GM20431 (cell line): ENCODE measurements around the gene PRR13.
"Not testable (repeated sequence)": the region's sequence is repeated elsewhere in the genome, so short reads cannot be mapped to it uniquely, and the experiment has no call there.

Experiments
- in situ Hi-C: fragments of 300-500 bp; cut with MseI, MboI; formaldehyde crosslinking; loops from one replicate; pipeline ENCODE4 v1.15.0; 2020; ENCODE audit warnings: low sequenced_read_pairs; ENCODE audit not compliant: unreplicated experiment

The PRR13 gene

DNA sequence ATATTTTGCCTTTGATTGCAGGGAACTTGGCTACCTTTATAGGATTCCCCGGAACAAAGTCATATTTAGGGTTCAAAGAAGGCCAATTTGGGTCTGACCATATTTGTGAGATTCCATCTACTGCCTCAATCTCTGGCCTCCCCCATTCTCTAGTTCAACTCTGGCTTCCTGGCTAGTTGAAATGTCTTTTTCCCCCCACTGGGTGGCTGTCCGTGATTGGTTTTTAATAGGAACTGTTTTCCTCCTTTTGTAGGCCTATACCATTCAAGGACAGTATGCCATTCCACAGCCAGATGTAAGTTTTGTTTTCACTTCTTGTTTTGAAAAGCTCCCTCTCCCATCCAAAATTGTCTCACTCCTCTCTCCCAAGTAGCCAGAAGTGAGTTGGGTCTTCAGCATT lies 24.1 kb downstream of the PRR13 start:
- in situ Hi-C loops, result no loop called here

DNA sequence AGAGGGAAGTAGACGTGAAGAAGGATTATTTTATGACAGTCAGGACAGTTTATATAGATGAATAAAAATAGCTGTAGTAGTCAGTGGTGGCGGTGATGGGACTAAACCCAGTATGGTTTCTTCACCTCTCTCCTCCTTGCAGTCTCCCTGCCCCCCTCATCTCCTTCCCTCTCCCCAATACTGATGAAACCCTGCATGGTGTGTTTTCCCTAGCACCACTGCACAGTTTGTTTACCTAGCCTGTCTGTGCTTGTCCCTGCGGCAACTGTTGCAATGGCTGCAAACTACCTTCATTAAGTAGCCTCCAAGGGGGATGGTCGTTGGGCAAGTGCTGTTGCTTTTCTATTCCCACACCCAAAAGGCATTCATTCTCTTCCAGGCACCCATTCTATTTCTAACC lies 25.1 kb downstream of the PRR13 start:
- in situ Hi-C loops, result no loop called here

DNA sequence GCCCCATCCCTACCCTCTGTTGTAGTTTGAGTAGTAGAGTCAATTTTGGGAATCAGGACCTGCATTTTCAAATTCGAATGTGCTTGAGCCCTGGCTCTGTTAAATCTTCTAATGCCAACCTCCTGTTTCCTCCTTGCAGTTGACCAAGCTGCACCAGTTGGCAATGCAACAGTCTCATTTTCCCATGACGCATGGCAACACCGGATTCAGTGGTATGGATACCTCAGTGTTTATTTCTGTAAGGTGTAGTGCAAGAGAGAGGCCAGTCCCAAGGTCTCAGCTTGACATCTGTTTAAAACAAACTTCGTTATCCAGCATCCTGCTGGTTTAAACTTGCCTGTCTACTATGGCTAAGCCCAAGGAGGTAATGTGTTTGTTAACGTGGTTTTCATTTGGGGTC lies 25.5 kb downstream of the PRR13 start:
- in situ Hi-C loops, result no loop called here

DNA sequence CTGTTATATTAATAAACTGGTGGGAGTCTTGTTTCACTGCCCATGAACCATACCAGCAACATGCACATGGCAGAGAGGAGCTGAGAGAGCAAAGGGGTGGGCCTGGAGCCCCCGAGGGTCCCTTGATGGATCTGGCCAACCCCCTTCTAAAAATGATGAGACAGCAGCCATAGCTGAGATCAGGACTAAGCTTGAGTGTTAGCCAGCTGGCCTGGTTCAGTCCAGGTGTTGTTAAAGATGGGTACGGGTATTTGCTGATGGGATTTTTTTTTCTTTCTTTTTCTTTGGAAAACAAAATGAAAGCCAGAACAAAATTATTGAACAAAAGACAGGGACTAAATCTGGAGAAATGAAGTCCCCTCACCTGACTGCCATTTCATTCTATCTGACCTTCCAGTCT lies 26.3 kb downstream of the PRR13 start:
- in situ Hi-C loops, result no loop called here

DNA sequence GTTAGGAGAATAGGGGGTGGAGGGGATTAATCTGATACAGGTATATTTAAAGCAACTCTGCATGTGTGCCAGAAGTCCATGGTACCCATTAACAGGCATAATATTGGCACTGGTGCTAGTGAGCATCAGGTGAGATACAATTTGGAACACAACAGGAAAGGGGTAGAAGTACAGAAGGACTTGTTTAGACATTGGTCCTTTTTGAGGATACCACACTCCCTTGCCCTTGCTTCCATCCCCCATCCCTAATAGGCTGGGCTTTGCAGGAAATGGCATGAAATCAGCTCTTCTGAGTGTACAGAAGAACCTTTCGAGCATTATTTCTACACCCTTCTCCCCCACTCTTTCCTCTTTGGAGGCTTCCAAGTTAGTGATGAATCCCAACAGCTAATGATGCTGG lies 26.7 kb downstream of the PRR13 start:
- in situ Hi-C loops, result no loop called here

DNA sequence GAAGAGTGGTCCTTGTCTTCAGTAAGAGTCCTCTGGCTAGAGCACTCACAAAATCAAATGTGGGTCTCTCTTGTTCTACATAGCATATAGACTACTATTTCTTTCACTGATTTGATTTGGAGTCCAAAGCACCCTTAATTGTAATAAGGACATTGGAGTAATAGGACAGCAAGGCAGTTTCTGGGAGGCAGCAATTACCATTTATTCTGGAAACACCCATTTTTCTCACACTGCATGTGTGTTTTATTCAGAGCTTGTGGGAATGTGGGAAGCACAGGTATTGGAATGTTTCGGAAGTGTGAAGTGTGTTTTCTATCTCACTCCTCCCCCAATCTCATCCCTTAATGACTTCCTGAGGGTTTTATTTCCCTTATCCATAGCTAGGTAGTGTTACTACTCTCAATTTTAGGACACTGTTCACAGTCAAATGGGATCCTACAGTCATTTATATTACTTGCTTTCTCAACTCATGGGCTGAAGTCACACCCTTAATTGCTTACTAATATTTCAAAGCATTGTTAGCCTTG lies 30.6 kb downstream of the PRR13 start:
- in situ Hi-C loops, result no loop called here

DNA sequence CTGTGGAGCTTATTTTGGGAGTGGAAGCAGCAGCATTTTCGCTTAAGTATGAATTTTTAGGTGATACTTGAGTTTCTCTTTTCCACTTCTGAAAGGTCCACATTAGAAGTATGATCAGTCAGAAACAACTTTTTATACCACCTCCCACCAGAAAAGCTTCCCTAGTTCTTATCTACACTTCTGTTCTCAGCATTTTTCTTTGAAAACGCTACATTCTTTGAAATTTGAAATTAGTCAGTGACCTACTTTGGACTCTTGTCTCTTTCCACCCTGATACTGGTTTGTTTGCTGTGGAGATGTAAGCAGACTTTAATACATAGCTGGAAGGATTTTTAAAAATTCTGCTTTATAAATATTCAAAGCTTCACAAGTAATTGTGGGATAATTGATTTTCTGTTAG lies 32.5 kb downstream of the PRR13 start:
- in situ Hi-C loops, result no loop called here

DNA sequence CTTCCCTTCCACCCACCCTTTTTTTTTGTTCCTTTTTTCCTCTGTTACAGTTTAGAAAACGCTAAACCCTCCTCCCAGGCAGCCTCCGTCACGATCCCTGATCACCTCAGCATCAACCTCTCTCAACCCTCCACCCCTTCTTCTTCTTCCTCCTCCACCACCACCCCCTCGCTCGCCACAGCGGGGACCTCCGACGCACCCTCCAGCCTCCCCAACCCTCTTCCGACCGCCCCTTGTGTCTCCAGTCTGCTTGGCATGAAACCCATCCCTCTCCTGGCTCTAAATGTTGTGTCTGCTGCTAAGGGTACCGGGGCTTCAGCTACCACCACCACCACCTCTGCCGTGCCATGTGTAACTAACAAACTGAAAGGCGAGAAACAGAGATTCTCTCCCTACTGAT lies 33.3 kb downstream of the PRR13 start:
- in situ Hi-C loops, result no loop called here

DNA sequence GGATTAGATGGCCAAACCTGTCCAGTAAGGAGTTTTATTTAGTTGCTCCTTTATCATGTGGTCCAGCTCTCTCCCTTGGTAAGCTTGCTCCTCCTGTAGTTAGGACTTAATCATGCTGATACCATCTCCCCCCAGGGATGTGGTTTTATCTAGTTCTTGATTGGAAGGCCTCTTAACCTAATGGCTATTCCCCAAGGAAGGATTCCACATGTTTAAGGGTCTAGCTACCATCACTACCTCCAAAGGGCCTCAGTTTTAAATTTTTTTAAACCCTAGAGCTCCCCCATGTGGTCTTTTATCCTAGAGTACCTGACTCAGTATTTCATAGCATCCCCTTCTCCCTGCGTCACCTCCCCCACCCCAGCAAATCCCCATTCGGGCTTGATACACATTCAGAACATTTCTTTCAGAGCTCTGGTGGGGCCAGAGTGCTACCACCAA lies 35.3 kb downstream of the PRR13 start:
- in situ Hi-C loops, result no loop called here

DNA sequence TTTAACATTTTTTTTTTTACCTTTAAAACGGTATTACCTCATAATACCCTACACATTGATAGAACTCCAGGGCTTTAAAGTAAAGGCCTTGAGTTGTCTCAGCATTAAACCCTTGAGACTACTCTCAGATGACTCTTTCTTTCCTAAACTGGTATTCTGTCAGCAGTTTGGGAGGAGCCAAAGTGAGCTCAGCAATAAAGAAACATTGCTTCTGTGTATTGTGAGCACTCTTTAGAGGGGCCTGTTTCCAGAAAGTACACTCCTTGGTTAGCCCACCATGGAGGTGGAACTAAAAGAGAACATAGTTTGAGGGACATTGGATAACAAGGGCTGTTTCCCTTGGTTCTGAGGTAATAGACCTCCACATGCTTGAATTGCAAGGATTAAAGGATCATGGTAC lies 37.3 kb downstream of the PRR13 start:
- in situ Hi-C loops, result no loop called here

DNA sequence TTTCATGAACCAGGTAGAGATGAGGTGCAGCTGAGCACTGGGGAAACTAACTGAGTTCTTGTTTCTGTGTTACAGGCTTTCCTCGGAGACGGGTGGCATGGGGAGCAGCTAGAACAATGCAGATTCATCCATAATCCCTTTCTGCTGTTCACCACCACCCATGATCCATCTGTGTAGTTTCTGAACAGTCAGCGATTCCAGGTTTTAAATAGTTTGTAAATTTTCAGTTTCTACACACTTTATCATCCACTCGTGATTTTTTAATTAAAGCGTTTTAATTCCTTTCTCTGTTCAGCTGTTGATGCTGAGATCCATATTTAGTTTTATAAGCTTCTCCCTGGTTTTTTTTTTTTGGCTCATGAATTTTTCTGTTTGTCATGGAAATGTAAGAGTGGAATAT lies 37.8 kb downstream of the PRR13 start:
- in situ Hi-C loops, result no loop called here

DNA sequence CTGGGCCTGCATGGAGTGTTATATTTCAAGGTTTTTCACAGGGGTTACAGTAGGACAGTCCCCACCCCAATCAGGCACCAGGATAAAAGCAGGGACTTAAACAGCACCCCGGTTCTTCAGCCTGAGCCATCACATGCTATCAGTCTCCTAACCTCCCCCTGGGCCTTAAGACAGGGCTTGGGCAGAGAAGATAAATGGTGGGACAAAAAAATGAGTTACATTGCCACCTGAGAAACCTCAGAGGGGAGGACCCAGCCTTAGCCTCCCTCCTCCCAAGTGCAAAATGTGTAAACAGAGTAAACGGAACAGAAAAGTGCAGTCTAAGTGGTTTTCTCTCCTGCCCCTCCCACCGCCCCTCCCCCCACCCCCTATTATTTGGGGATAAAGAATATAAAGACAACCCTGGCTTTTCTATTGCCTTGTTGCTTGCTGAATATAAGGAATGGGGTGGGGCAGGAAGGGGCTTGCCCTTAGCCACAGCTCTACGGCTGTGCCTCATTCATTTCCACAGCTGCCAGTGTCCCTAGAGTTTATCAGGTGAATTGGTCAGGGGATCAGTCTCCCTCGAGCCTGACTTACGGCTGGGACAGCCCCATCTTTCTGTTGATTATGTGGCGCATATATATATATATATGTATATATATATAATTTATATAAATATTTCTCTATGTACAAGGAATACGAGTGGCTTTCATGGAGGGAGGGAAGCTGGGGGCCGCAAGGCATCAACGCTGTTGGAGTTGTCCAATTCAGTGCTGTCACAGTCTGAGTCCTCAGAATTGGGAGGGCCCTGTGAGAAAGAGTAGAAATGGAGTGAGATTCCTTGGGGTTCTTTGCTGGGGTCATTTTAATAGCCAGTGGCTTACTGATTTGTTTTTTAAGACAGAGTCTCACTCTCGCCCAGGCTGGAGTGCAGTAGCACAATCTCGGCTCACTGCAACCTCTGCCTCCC lies 39.2 kb downstream of the PRR13 start:
- in situ Hi-C loops, result no loop called here

DNA sequence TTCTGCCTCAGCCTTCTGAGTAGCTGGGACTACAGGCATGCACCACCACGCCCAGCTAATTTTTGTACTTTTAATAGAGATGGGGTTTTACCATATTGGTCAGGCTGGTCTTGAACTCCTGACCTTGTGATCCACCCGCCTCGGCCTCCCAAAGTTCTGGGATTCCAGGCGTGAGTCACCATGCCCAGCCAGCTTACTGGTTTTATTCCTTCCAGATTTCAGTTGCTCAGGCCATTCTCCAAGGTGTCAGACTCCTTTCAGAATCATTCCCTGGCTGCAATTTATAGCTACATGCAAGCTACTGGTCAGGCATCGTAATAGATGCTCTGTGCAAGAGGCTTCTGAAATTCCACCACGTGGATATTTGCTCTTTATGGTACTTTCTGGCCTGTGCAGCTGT lies 39.9 kb downstream of the PRR13 start:
- in situ Hi-C loops, result not testable (repeated sequence)

DNA sequence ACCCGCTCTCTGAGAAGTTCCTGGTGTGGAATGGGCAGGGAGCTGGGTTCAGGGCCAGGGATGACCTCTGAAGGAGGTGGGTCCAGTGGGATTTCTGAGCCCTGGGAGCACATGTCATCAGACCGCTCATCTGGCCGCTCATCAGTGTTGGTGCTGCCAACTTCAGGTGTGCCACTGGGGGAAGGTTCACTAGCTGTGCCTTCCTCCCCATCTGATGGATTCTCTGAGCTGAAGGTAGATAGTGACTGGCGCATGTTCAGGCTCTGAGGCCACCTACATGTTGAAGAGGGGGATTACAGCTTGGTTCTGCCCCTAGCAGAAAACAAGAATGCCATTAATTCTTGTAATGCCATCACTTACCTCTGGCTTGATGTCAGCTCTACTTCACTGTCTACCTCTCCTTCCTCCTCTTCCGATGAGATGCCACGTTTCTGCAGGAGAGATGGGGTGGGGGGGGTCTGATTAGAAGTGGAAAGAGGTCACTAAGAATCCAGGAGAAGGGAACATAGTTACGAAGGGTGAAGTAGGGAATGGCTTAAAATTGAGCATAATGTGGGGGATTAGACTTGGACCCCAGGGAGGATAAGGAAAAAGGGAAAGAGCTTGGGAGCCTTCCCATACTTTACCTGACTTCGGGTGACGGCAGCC lies 40.5 kb downstream of the PRR13 start:
- in situ Hi-C loops, result no loop called here

DNA sequence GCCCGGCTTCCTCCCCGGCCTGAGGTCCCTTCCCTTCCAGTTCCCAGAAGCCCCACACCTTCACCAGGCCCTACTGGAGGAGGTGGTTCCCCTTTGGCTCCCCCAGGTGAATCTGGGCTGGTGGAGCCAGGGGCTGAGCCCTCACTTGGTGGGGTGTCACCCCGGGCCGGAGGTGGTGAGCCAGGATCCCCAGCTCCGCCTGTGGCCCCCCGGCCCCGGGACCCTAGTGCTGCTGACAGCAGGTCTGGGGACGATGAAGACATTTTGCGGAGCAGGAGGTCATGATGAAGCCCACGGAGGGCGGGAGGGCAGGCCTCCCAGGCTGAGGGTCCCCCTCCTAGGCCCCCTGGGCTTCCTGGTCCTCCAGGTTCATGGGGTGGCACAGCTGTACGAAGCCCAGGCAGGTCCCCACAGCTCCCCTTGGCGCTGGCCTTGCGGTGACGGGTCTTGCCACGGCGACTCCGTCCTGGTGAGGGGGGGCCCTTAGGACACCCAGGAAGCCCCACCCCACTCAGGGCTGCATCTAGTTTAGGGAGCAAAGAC lies 41.2 kb downstream of the PRR13 start:
- in situ Hi-C loops, result no loop called here

DNA sequence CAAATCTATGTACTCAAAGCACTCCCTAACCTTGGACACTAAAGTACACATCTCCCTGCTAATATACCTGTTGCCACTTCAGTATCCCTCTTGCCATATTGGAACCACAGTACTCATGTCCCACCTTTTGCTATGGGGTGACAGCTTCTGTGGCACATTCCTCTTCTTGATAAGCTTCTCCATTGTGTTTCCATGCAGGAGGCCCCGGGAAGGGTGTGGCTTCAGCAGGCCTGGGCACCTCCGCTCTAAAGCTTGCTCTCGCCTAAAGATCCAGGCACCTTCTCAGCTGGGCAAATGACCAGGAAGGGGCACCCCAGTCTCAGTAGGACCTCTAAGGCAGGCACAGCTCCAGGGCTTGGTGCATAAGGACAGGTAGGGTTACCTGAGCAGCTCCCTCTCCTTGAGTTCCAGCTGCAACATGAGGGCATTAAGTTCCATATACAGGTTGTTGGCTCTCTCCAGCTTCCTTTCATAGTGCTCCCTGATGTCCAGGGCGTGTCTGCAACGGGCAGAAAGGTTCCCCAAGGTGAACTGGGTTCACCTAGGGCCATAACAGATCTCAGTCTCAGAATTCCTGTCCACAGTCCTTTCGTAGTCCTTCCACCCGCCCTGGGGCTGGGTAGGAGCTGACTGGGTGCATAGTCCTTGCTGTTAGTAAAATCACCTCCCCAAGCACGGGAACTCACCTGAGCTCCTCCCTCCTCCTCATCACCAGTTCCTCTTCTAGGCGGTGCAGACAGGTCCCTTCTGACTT lies 41.9 kb downstream of the PRR13 start:
- in situ Hi-C loops, result no loop called here

DNA sequence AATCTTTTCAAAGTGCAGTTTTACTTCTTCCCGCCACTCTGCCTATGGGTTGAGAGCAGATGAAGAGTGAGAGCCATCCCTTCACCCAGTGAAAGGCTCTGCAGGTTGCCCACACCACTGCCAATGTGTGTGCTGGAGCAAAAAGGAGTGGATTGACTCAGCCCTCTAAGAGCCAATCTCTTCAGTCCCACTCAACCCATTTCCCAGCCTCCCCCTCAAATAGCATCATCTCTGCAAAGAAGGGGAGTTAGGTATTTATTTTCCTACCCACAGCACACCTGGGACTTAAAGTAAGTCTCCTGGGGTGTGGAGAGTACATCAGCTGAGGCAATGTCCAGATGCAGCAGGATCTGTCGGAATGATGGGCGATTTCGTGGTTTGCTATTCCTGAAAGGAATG lies 42.4 kb downstream of the PRR13 start:
- in situ Hi-C loops, result no loop called here

DNA sequence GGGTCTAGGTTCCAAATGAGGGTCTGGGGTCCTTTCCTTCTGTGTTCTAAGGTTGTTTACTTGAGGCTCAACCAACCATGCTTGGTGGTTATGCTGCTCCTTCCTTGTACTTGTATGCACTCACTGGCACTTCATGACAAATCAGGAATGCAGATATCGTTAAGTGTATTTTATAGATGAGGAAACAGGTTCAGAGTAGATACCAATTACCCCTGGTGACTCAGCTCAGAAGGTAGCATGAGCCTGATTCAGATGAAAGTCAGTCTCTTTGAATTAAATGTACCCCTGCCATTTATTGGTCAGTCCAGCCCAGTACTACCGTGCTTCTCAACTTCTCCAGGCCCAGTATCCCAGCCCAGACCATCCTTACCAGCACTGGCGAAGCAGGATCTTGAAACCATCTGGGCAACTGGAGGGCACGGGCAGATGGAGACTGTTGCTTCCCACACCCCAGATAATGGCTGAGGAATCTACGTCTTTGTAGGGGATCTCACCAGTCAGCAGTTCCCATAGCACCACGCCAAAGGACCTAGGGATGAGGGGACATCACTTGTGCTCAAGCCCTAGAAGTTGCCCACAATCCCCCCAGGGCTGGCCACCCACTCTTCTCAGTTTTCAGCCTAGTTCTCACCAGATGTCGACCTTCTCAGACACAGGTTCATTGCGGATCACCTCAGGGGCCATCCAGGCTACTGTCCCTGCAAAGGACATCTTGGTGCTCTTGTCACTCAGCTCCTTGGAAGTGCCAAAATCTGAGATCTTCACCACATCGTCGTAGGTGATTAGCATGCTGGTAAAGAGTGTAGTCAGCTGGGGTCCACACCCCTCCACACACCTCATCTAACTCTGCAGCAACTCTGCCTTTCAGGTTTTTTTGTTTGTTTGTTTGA lies 43.4 kb downstream of the PRR13 start:
- in situ Hi-C loops, result no loop called here

DNA sequence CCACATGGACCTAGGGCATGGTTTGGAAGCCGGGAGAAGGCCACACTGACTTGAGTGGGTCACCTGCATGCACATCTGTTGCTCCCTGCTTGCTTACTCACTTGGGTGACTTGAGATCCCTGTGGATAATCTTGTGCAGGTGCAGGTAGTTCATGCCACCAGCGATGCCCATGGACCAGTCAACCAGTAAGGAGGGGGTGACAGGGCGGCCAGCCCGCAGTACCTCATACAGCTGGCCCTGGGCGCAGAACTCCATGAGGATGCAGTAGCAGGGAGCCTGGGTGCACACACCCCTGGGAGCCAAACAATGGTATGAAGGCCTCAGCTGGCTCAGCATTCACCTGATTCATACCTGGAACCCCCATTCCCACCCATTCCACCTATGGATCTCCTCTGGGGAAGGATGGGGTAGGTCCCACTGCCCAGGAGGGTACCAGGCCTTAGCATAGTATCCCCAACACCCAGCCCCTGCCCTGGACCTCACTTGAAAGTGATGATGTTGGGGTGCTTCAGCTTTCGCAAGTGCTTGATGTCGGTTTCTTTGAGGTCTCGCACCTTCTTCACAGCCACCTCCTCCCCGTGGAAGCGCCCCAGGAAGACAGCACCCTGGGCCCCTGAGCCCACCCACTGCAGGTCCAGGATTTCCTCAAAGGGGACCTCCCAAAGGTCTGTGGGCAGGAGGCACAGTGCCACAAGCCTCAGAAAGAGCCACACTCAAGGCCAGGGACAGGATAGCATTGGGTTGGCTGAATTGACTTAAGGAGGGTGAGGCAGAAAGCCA lies 44.6 kb downstream of the PRR13 start:
- in situ Hi-C loops, result no loop called here
